HG03066 (cell line): ENCODE measurements around the gene ZNF670.
"Not testable (repeated sequence)": the region's sequence is repeated elsewhere in the genome, so short reads cannot be mapped to it uniquely, and the experiment has no call there.

Source experiments
- ATAC-seq: cut with Tn5 transposase; IDR thresholded peaks from one replicate; pipeline ENCODE4 v1.9.1; 2021; ENCODE audit warnings: low read depth; ENCODE audit not compliant: unreplicated experiment

Gene ZNF670

DNA sequence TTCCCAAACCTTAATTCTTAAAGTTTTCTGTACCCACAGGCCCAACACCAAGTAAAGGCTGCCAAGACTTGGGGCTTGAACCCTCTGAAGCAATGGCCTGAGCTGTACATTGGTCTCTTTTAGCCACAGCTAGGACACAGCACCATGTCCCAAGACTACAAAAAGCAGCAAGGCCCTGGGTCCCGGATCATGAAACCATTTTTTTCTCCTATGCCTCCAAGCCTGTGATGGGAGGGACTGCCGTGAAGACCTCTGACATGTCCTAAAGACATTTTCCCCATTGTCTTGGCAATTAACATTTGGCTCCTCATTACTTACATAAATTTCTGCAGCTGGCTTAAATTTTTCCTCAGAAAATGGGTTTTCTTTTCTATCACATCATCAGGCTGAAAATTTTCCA lies 30.9 kb downstream of the ZNF670 start:
- ATAC-seq = no peak

DNA sequence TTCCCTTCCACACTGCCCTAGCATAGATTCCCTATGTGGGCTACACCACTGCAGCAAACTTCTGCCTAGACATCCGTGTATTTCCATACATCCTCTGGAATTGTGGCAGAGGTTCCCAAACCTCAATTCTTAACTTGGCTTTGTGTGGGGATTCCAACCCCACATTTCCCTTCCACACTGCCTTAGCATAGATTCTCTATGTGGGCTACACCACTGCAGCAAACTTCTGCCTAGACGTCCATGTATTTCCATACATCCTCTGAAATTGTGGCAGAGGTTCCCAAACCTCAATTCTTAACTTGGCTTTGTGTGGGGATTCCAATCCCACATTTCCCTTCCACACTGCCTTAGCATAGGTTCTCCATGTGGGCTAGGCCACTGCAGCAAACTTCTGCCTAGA lies 31.4 kb downstream of the ZNF670 start:
- no peak for ATAC-seq

DNA sequence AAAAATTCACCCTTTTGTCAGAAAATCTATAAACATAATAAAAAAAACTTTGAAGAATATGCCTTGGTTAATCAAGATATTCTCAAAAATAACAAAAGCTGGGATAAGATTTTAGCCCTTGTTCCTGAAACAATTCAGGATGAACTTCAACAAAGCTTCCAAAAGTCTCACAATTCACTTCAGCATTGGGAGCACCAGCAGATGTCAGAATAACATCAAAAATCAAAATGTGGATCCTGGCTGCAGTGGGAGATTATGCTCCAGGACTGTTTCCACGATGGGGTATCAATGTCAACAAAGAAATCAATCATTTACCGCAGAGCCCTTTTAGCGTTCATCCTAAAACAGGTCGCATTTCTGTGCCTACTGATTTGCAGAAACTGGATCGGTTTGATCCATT lies 35.2 kb downstream of the ZNF670 start:
- no peak for ATAC-seq

DNA sequence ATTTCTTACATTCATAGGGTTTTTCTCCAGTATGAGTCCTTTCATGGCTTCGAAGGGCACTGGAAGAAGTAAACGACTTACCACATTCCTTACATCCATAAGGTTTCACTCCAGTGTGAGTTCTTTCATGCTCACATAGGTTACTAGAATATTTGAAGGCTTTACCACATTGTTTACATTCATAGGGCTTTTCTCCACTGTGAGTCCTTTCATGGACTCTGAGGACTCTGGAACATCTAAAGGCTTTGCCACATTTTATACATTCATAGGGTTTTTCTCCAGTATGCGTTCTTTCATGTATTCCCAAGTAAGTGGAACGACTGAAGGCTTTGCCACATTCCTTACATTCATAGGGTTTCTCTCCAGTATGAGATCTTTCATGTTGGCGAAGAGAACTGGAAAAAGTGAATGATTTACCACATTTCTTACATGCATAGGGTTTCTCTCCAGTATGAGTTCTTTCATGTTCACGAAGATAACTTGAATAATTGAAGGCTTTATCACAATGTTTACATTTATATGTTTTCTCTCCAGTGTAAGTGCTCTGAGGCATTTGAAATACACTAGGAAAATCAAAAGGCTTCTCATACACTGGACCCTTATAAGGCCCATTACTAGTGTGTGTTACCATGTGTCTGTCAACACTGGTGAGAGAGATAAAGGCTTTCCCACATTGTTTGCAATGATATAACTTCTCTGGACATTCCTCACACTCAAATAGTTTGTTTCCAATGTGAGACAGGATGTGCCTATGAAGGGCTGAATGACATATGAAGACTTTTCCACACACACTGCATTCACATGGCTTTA lies 40.9 kb downstream of the ZNF670 start:
- no peak for ATAC-seq

DNA sequence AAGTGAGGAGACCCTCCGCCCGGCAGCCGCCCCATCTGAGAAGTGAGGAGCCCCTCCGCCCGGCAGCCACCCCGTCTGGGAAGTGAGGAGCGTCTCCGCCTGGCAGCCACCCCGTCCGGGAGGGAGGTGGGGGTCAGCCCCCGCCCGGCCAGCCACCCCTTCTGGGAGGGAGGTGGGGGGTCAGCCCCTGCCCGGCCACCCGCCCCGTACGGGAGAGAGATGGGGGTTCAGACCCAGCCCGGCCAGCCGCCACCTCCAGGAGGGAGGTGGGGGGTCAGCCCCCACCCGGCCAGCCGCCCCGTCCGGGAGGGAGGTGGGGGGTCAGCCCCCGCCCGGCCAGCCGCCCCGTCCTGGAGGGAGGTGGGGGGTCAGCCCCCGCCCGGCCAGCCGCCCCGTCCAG lies 46.3 kb downstream of the ZNF670 start:
- ATAC-seq = not testable (repeated sequence)
